ENCODE results near the gene FBXL15. TPM values are rescaled to one million over a fixed set of nuclear protein-coding genes. Genes with fewer than 3 reads are reported as not detected.

The FBXL15 gene
- total RNA-seq, 1 experiment from 2014 or later, result 24.6 TPM

DNA sequence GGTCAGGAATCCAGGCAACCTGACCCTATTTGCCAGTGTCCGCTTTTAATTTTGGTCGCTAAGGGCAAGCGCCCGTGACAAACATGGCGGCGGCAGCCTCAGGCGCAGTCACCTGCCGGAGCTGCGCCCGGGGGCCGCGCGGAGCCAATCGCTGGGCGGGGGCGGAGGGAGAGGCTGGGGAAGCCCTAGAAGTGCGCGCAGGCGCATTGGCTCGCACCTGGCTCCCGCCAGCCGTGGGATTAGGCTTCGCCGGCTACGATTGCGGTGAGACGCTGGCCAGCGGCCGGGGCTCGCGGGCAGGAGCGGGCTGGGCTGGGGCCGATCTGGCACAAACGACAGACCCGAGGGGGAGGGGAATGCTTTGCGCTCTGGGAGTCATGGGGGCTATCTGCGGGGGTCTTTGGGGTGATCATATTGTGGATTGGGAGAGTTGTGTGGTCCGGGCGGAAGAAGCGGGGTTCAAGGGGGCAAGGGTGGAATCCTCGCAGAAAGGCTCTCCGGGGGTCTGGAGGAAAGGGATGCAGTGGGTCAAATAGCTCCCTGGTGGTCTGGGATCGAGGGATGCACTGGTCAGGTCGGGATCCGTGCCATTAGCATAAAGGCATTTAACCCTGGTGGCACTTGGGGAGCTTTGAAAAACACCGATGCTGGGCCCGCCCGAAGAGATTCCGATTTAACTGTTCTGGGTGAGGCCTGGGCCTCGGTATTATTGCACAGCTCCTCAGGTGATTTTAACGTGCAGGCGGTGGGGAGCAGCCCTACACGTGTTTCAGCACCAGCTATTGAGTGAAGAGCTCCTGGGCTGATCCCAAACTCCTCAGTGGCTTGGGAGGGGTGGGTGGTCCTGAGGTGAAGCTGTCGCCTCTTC lies 40.8 kb downstream of the FBXL15 start (continued):
- TF ChIP-seq NFYB (CRISPR knock-in tag; conservative IDR thresholded peaks at IDR 0.05; ENCODE audit: low read depth) (peak; percentile 81), NR1H2 (CRISPR knock-in tag; IDR thresholded peaks at IDR 0.05) (no peak), E2F4 (CRISPR knock-in tag; IDR thresholded peaks at IDR 0.05; ENCODE audit: borderline replicate concordance, low read depth) (no peak), ATF2 (CRISPR knock-in tag; IDR thresholded peaks at IDR 0.05; ENCODE audit: borderline replicate concordance, low read depth) (no peak), ZBTB21 (CRISPR knock-in tag; IDR thresholded peaks at IDR 0.05; ENCODE audit: borderline replicate concordance) (0 out of 2 replicates have a peak, but pooled peaks have one; percentile 14), ZNF317 (CRISPR knock-in tag; IDR thresholded peaks at IDR 0.05; ENCODE audit: borderline replicate concordance, low read depth) (no peak), PRDM15 (CRISPR knock-in tag; IDR thresholded peaks at IDR 0.05) (no peak), ARID4B (CRISPR knock-in tag; IDR thresholded peaks at IDR 0.05; ENCODE audit: borderline replicate concordance) (peak; percentile 65; the same call in 1 of the 2 replicates), EMX1 (CRISPR knock-in tag; IDR thresholded peaks at IDR 0.05) (no peak), SP1 (CRISPR knock-in tag; conservative IDR thresholded peaks at IDR 0.05) (peak; percentile 89), CREB1 (CRISPR knock-in tag; IDR thresholded peaks at IDR 0.05) (no peak), ATF1 (CRISPR knock-in tag; IDR thresholded peaks at IDR 0.05) (no peak), ZNF416 (CRISPR knock-in tag; IDR thresholded peaks at IDR 0.05) (no peak), MYBL2 (CRISPR knock-in tag; IDR thresholded peaks at IDR 0.05) (no peak)
- TF ChIP-seq, protein P1, sequence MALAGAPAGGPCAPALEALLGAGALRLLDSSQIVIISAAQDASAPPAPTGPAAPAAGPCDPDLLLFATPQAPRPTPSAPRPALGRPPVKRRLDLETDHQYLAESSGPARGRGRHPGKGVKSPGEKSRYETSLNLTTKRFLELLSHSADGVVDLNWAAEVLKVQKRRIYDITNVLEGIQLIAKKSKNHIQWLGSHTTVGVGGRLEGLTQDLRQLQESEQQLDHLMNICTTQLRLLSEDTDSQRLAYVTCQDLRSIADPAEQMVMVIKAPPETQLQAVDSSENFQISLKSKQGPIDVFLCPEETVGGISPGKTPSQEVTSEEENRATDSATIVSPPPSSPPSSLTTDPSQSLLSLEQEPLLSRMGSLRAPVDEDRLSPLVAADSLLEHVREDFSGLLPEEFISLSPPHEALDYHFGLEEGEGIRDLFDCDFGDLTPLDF (CRISPR knock-in tag; IDR thresholded peaks at IDR 0.05), result no peak
- TF ChIP-seq, protein P2, sequence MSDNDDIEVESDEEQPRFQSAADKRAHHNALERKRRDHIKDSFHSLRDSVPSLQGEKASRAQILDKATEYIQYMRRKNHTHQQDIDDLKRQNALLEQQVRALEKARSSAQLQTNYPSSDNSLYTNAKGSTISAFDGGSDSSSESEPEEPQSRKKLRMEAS (CRISPR knock-in tag; IDR thresholded peaks at IDR 0.05), result peak; percentile 69; the same call in 1 of the 2 replicates
- TF ChIP-seq, protein P3, sequence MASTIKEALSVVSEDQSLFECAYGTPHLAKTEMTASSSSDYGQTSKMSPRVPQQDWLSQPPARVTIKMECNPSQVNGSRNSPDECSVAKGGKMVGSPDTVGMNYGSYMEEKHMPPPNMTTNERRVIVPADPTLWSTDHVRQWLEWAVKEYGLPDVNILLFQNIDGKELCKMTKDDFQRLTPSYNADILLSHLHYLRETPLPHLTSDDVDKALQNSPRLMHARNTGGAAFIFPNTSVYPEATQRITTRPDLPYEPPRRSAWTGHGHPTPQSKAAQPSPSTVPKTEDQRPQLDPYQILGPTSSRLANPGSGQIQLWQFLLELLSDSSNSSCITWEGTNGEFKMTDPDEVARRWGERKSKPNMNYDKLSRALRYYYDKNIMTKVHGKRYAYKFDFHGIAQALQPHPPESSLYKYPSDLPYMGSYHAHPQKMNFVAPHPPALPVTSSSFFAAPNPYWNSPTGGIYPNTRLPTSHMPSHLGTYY (CRISPR knock-in tag; IDR thresholded peaks at IDR 0.05), result no peak
- TF ChIP-seq, protein P4, sequence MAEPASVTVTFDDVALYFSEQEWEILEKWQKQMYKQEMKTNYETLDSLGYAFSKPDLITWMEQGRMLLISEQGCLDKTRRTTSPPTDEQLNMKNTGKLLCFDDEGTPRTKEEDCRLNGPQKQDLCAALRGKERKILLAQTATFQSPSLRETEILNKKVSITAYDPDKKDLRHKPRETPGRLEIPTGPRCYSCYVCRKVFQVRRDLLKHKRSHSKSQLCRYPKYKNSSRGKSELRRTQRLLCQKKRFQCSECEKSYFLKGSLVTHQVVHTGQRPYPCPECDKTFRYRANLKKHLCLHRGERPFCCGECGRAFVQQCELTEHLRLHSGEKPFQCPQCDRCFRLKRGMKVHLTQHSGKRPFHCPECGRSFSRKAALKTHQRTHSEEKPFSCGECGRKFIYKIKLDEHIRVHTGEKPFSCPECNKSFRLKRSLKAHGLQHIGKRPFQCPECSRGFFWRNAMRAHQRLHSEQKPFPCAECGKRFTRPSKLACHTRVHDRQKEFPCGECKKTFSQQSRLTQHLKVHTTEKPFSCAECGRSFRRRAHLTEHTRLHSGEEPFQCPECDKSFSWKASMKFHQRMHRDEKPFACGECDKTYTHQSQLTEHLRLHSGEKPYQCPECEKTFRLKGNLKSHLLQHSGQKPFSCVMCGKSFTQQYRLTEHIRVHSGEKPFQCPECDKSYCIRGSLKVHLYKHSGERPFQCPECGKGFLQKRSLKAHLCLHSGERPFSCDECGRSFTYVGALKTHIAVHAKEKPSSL (CRISPR knock-in tag; conservative IDR thresholded peaks at IDR 0.05), result no peak
- TF ChIP-seq, protein P5, sequence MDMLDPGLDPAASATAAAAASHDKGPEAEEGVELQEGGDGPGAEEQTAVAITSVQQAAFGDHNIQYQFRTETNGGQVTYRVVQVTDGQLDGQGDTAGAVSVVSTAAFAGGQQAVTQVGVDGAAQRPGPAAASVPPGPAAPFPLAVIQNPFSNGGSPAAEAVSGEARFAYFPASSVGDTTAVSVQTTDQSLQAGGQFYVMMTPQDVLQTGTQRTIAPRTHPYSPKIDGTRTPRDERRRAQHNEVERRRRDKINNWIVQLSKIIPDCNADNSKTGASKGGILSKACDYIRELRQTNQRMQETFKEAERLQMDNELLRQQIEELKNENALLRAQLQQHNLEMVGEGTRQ (CRISPR knock-in tag; IDR thresholded peaks at IDR 0.05), result peak; percentile 94

Data from WTC11 (cell line).